Chondrocyte (in vitro differentiated cells): ENCODE data around the gene RPL10. TPM values are rescaled to one million over a fixed set of nuclear protein-coding genes. Genes with fewer than 3 reads are reported as not detected.
A peak's percentile ranks its signal among the peaks of the same experiment; 100 is the strongest.
"Not testable (repeated sequence)": the region's sequence is repeated elsewhere in the genome, so short reads cannot be mapped to it uniquely, and the experiment has no call there.

Source experiments
- DNase-seq: peaks from one replicate; pipeline ENCODE4 v3.0.0; 2021; ENCODE audit warnings: mixed read lengths, low spot score
- H3K27ac Mint-ChIP-seq: one replicate; pipeline ENCODE4 v1.8.0; 2021; ENCODE audit warnings: mild to moderate bottlenecking, moderate library complexity, mixed read lengths; ENCODE audit not compliant: unreplicated experiment
- H3K27me3 Mint-ChIP-seq: 2 replicates; pipeline ENCODE4 v1.8.0; 2021; ENCODE audit warnings: low read depth, mixed read lengths
- H3K36me3 Mint-ChIP-seq: 2 replicates; pipeline ENCODE4 v1.8.0; 2021; ENCODE audit warnings: low read depth, mixed read lengths
- H3K4me1 Mint-ChIP-seq: 2 replicates; pipeline ENCODE4 v1.8.0; 2021; ENCODE audit warnings: low read depth, mild to moderate bottlenecking, mixed read lengths
- H3K4me3 Mint-ChIP-seq: one replicate; pipeline ENCODE4 v1.8.0; 2021; ENCODE audit warnings: mild to moderate bottlenecking, moderate library complexity, mixed read lengths; ENCODE audit not compliant: unreplicated experiment
- H3K9me3 Mint-ChIP-seq: 2 replicates; pipeline ENCODE4 v1.8.0; 2021; ENCODE audit warnings: low read depth, mixed read lengths
- total RNA-seq: library from RNA; stranded (reverse); gene quantifications from 3 replicates; pipeline ENCODE4 v1.2.1, GENCODE V29; 2021
- TF ChIP-seq, protein P1 (sequence below): fragments of 200-600 bp; sonication (generic); IDR thresholded peaks from 2 replicates; pipeline ENCODE4 v1.5.0; 2021; ENCODE audit warnings: antibody characterized with exemption, mild to moderate bottlenecking, moderate library complexity

RPL10 gene
- total RNA-seq, 1 donor from 2014 or later, result 2,160 TPM

DNA sequence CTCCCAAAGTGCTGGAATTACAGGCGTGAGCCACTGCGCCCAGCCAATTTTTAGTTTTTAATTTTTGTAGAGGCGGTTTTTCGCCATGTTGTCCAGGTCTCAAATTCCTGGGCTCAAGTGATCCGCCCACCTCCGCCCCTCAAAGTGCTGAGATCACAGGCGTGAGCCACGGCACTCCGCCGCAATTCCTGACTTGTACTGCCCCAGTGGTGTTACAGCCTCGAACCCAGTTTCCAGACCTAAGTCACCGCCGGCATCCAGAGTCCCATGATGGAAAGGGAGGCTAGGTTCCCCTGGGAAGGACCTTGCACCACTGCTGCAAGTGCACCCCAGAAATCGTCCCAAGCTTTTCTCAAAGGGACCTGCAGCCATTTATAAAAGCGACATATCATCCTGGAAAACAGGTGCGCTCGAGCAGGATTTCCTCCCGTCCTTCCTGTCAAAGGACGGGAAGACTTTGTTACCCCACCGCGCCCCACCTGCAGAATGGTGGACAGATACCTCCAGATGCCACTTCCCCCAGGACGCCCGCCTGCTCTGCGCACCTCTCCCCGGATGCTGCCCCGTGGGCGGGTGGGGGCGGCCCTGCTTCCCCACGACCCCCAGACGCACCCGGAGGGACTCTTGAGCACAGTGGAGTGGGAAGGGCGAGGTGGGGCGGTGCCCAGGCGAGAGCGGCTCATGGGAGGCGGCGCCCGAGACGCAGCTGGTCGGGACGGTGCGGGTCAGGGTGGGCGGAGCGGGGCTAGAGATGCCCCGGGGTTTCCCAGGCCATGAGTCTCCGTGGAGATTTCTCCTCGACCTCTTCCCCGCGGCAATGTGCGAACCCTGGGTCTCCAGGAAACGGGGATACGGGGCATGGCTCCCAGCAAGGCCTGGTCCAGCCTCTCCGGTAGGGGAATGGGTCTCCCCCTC, 947 bp upstream of the RPL10 start:
- peaks cover 20% of the 10 kb centered on the region for H3K36me3 Mint-ChIP-seq
- DNase-seq, result no peak
- H3K4me3 Mint-ChIP-seq, result peak overlapping the region; percentile 96
- peak overlapping the region; percentile 99 for H3K27ac Mint-ChIP-seq
- H3K4me1 Mint-ChIP-seq, result peaks cover 11% of the 10 kb centered on the region
- H3K9me3 Mint-ChIP-seq, result no peaks in the 10 kb centered on the region
- TF ChIP-seq, protein P1, sequence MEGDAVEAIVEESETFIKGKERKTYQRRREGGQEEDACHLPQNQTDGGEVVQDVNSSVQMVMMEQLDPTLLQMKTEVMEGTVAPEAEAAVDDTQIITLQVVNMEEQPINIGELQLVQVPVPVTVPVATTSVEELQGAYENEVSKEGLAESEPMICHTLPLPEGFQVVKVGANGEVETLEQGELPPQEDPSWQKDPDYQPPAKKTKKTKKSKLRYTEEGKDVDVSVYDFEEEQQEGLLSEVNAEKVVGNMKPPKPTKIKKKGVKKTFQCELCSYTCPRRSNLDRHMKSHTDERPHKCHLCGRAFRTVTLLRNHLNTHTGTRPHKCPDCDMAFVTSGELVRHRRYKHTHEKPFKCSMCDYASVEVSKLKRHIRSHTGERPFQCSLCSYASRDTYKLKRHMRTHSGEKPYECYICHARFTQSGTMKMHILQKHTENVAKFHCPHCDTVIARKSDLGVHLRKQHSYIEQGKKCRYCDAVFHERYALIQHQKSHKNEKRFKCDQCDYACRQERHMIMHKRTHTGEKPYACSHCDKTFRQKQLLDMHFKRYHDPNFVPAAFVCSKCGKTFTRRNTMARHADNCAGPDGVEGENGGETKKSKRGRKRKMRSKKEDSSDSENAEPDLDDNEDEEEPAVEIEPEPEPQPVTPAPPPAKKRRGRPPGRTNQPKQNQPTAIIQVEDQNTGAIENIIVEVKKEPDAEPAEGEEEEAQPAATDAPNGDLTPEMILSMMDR, result no peak
- H3K27me3 Mint-ChIP-seq, result no peaks in the 10 kb centered on the region

DNA sequence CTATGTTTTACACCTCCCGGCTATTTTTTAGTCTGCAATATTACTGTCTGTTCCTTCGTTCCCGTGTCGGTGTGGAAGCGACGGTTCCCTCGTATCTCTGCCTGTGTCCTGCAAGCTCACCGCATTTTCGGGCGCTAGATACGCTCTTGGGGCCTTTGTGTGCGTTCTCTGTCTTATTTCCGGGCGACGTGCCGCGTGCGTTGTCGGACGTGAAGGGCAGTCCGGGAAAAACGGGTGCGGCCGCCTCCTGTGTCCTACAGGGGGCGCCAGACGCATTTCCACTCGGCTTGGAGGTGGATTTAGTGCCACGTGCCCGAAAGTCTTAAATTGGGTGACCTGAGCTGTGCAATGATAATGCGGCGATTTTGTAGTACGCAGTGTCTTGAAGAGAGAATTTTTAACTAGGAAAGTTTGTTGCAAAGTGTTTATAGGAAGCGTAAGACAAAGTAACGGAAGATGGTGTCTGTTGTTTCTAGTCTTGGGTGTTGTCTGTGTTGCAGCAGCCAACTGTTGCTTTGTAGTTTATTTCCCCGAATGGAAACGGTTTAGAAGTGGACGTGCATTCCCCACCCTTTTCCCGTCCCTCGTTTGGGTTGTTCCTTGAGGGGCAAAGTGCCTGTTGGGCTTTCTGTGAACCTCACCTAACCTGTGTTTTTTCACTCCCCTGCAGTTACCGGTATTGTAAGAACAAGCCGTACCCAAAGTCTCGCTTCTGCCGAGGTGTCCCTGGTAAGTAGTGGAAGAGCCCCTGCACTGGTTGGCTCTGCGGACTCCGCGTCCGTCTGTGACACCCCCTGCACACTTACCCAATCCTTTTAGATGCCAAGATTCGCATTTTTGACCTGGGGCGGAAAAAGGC, 720 bp downstream of the RPL10 start:
- peaks cover 11% of the 10 kb centered on the region for H3K4me1 Mint-ChIP-seq
- H3K27ac Mint-ChIP-seq, result peak overlapping the region; percentile 99
- TF ChIP-seq, protein P1, result peak; percentile 83
- no peaks in the 10 kb centered on the region for H3K27me3 Mint-ChIP-seq
- peaks cover 20% of the 10 kb centered on the region for H3K36me3 Mint-ChIP-seq
- no peak for DNase-seq
- peak overlapping the region; percentile 96 for H3K4me3 Mint-ChIP-seq
- no peaks in the 10 kb centered on the region for H3K9me3 Mint-ChIP-seq

DNA sequence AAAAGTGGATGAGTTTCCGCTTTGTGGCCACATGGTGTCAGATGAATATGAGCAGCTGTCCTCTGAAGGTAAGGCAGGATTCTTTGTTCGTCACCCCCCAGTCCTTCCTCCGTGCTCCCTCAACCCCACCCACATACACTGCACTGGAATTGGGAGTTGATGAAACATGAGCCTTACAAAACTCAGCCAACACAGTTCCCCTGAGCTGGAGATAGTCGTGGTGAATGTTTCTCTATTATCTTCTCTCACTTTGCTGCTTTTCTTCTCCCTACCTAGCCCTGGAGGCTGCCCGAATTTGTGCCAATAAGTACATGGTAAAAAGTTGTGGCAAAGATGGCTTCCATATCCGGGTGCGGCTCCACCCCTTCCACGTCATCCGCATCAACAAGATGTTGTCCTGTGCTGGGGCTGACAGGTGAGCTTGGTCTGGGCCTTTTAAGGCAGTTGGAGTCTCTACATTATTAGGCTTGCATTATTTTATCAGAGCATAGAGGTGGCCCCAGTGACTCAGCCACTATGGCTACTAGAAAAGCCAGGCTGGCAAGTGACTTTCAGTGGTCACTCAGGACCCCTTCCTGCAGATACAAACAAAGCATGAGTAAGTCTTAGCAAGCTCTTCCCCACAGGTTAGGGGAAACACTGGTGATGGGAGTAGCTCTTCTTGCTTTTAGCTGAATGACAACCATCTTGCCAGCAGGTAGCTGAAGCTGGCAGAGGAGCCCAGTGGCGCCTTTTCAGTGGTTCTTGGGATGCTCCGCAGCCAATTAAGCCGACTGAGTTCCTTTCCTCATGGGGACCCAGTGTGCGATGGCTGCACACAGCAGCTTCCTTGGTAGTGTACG, 1.6 kb downstream of the RPL10 start:
- peaks cover 11% of the 10 kb centered on the region for H3K4me1 Mint-ChIP-seq
- DNase-seq, result no peak
- no peaks in the 10 kb centered on the region for H3K27me3 Mint-ChIP-seq
- H3K9me3 Mint-ChIP-seq, result no peaks in the 10 kb centered on the region
- peak overlapping the region; percentile 99 for H3K27ac Mint-ChIP-seq
- peak overlapping the region; percentile 96 for H3K4me3 Mint-ChIP-seq
- H3K36me3 Mint-ChIP-seq, result peaks cover 20% of the 10 kb centered on the region
- TF ChIP-seq, protein P1, result no peak

DNA sequence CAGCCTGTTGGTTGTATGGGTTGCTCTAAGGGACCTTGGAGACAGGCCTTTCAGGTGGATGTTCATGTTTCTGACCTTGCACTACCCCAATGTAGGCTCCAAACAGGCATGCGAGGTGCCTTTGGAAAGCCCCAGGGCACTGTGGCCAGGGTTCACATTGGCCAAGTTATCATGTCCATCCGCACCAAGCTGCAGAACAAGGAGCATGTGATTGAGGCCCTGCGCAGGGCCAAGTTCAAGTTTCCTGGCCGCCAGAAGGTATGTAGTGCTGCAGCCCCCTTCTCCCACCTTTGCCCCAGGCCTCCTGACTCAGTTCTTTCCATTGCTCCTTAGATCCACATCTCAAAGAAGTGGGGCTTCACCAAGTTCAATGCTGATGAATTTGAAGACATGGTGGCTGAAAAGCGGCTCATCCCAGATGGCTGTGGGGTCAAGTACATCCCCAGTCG, 2.2 kb downstream of the RPL10 start:
- not testable (repeated sequence) for H3K9me3 Mint-ChIP-seq, H3K27me3 Mint-ChIP-seq, DNase-seq
- peaks cover 20% of the 10 kb centered on the region for H3K36me3 Mint-ChIP-seq
- H3K27ac Mint-ChIP-seq, result peak overlapping the region; percentile 78
- peak overlapping the region; percentile 96 for H3K4me3 Mint-ChIP-seq
- peaks cover 11% of the 10 kb centered on the region for H3K4me1 Mint-ChIP-seq

DNA sequence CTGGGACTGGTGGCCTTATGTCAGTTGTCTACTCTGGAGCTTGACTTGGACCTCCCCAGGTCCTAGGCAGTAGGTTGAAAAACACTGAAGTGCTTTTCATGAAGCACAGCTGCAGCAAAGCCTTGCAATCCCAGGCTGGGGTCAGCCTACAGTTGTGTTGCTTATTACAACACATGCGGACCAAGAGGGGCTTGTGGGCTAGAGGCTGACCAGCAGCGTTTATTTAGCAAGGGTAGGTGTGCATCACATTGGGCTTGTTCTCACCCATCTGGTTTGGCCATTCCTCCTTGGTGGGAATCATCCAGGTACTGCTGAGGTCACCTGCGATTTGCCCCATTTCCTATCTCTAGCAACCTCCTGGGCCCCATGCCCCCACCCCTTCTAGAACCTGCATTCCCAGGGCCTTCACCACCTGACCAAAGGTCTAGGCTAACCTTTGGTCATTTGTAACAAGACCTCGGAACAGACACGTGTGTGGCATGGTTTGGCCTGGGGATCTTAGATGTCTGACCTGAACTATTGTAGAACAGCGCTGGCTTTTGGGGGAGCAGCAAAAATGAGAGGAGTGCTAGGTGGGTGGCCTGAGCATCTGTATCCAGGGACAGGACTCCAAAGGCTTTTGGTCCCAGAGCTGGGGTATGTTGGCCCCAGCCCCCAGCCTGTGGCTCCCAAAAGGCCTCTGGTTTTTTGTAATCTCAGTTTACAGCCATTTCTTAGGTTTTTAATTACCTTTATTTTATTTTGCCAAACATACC, 3.0 kb downstream of the RPL10 start:
- TF ChIP-seq, protein P1, result no peak
- no peaks in the 10 kb centered on the region for H3K27me3 Mint-ChIP-seq
- H3K4me1 Mint-ChIP-seq, result peaks cover 11% of the 10 kb centered on the region
- peaks cover 20% of the 10 kb centered on the region for H3K36me3 Mint-ChIP-seq
- peak overlapping the region; percentile 78 for H3K27ac Mint-ChIP-seq
- H3K9me3 Mint-ChIP-seq, result no peaks in the 10 kb centered on the region
- H3K4me3 Mint-ChIP-seq, result no peak overlapping the region
- DNase-seq, result no peak
